Right lobe of liver (tissue), 6 donors: ENCODE data around the gene BCKDHB. TPM values are rescaled to one million over a fixed set of nuclear protein-coding genes. Genes with fewer than 3 reads are reported as not detected.
A peak's percentile ranks its signal among the peaks of the same experiment; 100 is the strongest.
"Not testable (repeated sequence)": the region's sequence is repeated elsewhere in the genome, so short reads cannot be mapped to it uniquely, and the experiment has no call there.

ENCODE experiments used
- ATAC-seq, 4 donors: fragments of 200-7000 bp; cut with Tn5 transposase; one replicate each; pipeline ENCODE4 v1.9.1; 2020; ENCODE audit warnings: mild to moderate bottlenecking in 4 of 4, moderate library complexity in 4 of 4
- DNase-seq, 3 donors: peaks; one replicate each; pipeline ENCODE4 v3.0.0-alpha.2; 2020
- H3K27ac ChIP-seq, 3 donors: fragments of 200-600 bp; one replicate each; pipeline ENCODE4 v1.8.0; 2022
- H3K27me3 ChIP-seq, 2 donors: fragments of 200-600 bp; one replicate each; pipeline ENCODE4 v1.8.0; 2022
- H3K36me3 ChIP-seq, 4 donors: fragments of 200-600 bp; sonication (generic) in 1 of 4; one replicate each; pipeline versions ENCODE4 v1.5.1 to v1.8.0; 2017 to 2022; ENCODE audit warnings: control low read depth in 1 of 4
- H3K4me1 ChIP-seq, 4 donors: fragments of 200-600 bp; sonication (generic) in 1 of 4; one replicate each; pipeline versions ENCODE4 v1.5.1 to v1.8.0; 2017 to 2022; ENCODE audit warnings: control low read depth in 1 of 4
- H3K4me3 ChIP-seq, 3 donors: fragments of 200-600 bp; one replicate each; pipeline ENCODE4 v1.8.0; 2022
- H3K9me3 ChIP-seq, 4 donors: fragments of 200-600 bp; sonication (generic) in 1 of 4; one replicate each; pipeline versions ENCODE4 v1.5.1 to v1.8.0; 2017 to 2022; ENCODE audit warnings: control low read depth in 1 of 4
- POLR2A ChIP-seq: fragments of 450-650 bp; IDR thresholded peaks from one replicate; pipeline ENCODE4 v1.6.1; 2017; ENCODE audit warnings: antibody characterized with exemption, mild to moderate bottlenecking
- WGBS: methylation state at CpG from one replicate; pipeline ENCODE4 v1.1.6; 2018; ENCODE audit warnings: low coverage, low lambda C conversion rate; ENCODE audit not compliant: insufficient coverage; ENCODE audit errors: missing lambda C conversion rate; 5-methylcytosine and 5-hydroxymethylcytosine counted together
- intact Hi-C, 2 donors: fragments of 100-400 bp; cut with DNase I; formaldehyde crosslinking; loops; one replicate each; pipeline versions ENCODE4 v1.11.2 to v1.14.1; 2022
- total RNA-seq, 6 experiments: library from RNA; depleted of rRNA in 2 of 6; stranded (reverse); fragments of >200 nt in 2 of 6; fragmentation: NEBNext Ultra II Directional in 3 of 6; extraction: Animal tissue kit (Norgen Biotek cat#: 25700) in 3 of 6; gene quantifications; one replicate each; pipeline versions ENCODE4 v1.1.0 to v1.2.4, GENCODE V29; 2016 to 2023
- TF ChIP-seq, protein P1 (sequence below), 4 donors: fragments of 200-600 bp in 3 of 4; fragments of 450-650 bp in 1 of 4; IDR thresholded peaks; one replicate each; pipeline versions ENCODE4 v1.5.1 to v1.8.0; 2016 to 2022; ENCODE audit warnings: antibody characterized with exemption in 4 of 4, mild to moderate bottlenecking in 2 of 4
- donor health status: DM: no; HTN: yes; CAD: no.
- donor health status: DM: no; HTN: no; CAD: no.
- donor health status: DM: no; HTN: no; CAD: no.
- donor health status: DM: no; HTN: yes; CAD: no.
- donor health status: DM: no; HTN: yes; CAD: no.

BCKDHB gene
- total RNA-seq, 6 experiments from 2014 or later: 22.1 to 57.2 (median 43.9) TPM

DNA sequence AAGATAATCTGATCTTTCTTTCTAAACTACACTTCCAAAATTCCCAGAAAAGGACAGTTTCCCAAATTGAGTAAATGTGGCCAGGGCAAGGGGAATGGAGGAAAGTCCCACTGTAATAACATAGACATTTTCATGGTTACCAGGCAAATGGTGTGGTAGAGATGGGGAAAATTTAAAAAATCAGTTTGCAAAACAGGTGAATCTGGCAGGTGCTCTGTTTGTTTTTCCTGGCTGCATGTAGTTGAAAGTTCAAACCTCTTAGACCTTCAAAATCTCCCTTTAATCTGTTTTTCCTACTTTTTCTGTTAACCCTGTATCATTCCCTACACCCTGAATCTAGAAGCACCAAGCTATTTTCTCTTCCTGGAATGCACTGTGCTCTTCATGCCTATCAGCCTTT lies 2.0 kb upstream of the BCKDHB start:
- H3K9me3 ChIP-seq: no peaks in the 10 kb centered on the region
- peak overlapping the region in 1 of 3 donors; percentile 38 for H3K27ac ChIP-seq
- H3K27me3 ChIP-seq: no peaks in the 10 kb centered on the region
- no peaks in the 10 kb centered on the region for H3K36me3 ChIP-seq
- ATAC-seq (no peak), DNase-seq (no peak)
- H3K4me3 ChIP-seq: no peak overlapping the region
- intact Hi-C loops: no loop called here
- peaks cover 0 to 38% (median 0%) of the 10 kb centered on the region in 4 donors for H3K4me1 ChIP-seq
- TF ChIP-seq, protein P1, sequence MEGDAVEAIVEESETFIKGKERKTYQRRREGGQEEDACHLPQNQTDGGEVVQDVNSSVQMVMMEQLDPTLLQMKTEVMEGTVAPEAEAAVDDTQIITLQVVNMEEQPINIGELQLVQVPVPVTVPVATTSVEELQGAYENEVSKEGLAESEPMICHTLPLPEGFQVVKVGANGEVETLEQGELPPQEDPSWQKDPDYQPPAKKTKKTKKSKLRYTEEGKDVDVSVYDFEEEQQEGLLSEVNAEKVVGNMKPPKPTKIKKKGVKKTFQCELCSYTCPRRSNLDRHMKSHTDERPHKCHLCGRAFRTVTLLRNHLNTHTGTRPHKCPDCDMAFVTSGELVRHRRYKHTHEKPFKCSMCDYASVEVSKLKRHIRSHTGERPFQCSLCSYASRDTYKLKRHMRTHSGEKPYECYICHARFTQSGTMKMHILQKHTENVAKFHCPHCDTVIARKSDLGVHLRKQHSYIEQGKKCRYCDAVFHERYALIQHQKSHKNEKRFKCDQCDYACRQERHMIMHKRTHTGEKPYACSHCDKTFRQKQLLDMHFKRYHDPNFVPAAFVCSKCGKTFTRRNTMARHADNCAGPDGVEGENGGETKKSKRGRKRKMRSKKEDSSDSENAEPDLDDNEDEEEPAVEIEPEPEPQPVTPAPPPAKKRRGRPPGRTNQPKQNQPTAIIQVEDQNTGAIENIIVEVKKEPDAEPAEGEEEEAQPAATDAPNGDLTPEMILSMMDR (IDR thresholded peaks at IDR 0.05): no peak
- TF ChIP-seq POLR2A: no peak

DNA sequence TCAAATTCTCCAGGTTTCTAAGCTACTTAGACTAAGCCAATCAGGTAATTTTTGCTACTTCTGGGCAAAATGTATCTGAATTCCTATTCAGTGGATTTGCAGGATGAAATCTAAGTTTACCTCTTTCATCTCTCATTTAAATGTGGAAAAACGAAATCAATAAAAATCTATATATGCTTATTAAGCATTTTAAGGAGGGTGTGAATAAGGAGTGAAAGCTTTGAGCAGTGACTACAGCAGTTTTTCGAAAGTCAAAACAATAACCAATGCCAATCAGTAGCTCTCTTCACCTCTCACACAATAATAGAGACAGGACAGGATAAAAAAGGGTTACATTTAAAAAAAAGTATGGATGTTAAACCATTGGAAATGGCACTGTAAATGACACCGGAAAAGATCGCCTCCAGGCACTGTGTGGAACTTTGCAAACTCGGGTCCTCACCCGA lies 476 bp upstream of the BCKDHB start:
- no peak for DNase-seq
- Histone ChIP-seq H3K9me3 (no peaks in the 10 kb centered on the region), H3K36me3 (no peaks in the 10 kb centered on the region), H3K4me1 (peaks cover 0 to 38% (median 0%) of the 10 kb centered on the region in 4 donors), H3K27me3 (no peaks in the 10 kb centered on the region), H3K27ac (peak overlapping the region; percentile 41 to 93 (median 88)), H3K4me3 (peak overlapping the region; percentile 73 to 95 (median 80))
- WGBS: 0% methylated on average over 6 of the region's 6 CpGs
- intact Hi-C loops: no loop called here
- peak in 1 of 4 donors; percentile 4 for ATAC-seq
- TF ChIP-seq, protein P1 (IDR thresholded peaks at IDR 0.05): no peak

DNA sequence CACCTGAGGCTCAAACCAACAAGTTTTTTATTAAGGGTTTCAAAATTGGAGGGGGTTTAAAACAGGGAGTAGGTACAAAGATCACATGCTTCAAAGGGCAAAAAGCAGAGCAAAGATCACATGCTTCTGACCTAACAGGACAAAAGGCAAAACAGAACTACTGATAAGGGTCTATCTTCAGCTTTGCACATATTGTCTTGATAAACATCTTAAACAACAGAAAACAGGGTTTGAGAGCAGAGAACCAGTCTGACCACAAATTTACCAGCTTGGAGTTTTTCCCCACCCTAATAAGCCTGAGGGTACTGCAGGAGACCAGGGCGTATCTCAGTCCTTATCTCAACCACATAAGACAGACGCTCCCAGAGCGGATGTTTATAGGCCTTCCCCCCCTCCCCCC lies 16.1 kb downstream of the BCKDHB start:
- not testable (repeated sequence) for H3K4me1 ChIP-seq, H3K9me3 ChIP-seq
- WGBS: 100% methylated on average over 2 of the region's 3 CpGs

DNA sequence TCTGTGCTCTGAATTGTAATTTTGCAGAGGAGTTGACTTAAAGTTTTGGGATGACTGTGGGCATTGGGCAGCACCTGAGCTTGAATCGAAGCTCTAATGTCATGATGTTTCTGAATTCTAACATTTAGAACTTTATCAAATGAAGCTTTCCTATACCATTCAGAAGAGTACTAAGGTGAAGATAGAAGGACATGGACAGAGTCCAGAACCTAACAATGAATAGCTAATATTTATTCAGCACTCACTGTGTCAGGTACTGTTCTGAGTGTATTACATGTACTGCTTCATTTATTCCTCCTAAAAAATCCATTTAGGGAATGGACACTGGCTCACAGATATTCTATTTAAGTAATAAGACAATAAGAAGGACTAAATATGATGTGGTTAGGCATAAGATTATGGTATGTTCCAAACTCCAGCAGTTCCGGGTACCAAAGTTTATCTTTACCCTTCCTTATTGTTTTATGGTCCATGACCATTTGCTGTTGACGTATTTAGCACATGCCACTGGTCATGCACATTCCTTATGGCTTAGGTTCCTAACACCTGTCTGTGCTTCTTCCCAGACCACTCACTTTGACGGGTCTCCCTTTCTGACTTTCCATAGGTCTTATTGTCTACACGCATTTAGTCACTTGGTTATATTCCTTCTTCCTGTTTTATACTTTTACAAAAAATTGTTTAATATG lies 20.3 kb downstream of the BCKDHB start:
- ATAC-seq: peak; percentile 64 to 73 (median 66)
- WGBS: 95% methylated on average over 5 of the region's 5 CpGs
- no peak overlapping the region for H3K27ac ChIP-seq
- TF ChIP-seq, protein P1 (IDR thresholded peaks at IDR 0.05): no peak
- no peak for TF ChIP-seq POLR2A
- no peak for DNase-seq
- intact Hi-C loops: no loop called here
- H3K36me3 ChIP-seq: peaks cover 0 to 27% (median 4%) of the 10 kb centered on the region in 4 donors
- no peaks in the 10 kb centered on the region for H3K4me1 ChIP-seq
- no peaks in the 10 kb centered on the region for H3K27me3 ChIP-seq
- no peak overlapping the region for H3K4me3 ChIP-seq
- no peaks in the 10 kb centered on the region for H3K9me3 ChIP-seq

More for the DNA sequence above, 16.1 kb downstream of the BCKDHB start:
- H3K27me3 ChIP-seq, H3K36me3 ChIP-seq, H3K4me3 ChIP-seq, ATAC-seq, intact Hi-C loops, DNase-seq, H3K27ac ChIP-seq: not testable (repeated sequence)

DNA sequence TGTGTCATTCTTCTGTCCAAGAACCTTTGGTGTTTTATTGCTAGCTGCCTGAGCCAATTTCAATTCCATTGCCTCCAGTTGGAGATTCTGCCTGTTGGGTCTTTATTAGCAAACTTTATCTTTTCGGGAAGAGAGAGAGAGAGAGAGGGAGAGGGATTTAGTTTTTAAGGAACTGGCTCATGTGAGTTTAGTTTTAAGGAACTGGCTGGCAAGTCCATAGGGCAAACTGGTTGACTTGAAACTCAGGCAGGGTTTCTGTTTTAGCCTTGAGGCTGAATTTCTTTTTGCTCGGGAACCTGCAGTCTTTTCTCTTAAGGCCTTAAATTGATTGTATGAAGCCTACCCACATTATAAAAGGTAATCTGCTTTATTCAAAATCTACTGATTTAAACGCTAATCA lies 23.0 kb downstream of the BCKDHB start:
- intact Hi-C loops: no loop called here
- H3K27me3 ChIP-seq: no peaks in the 10 kb centered on the region
- no peaks in the 10 kb centered on the region for H3K4me1 ChIP-seq
- no peaks in the 10 kb centered on the region for H3K9me3 ChIP-seq
- WGBS: 90% methylated on average over 3 of the region's 3 CpGs
- no peak overlapping the region for H3K27ac ChIP-seq
- ATAC-seq (no peak), DNase-seq (no peak)
- no peak overlapping the region for H3K4me3 ChIP-seq
- no peak for TF ChIP-seq POLR2A
- TF ChIP-seq, protein P1 (IDR thresholded peaks at IDR 0.05): no peak
- peaks cover 0 to 30% (median 4%) of the 10 kb centered on the region in 4 donors for H3K36me3 ChIP-seq
